SK-N-MC (cell line): ENCODE measurements around the gene CAMK2A.

Source experiments
- EZH2 ChIP-seq: fragments of 200-600 bp; sonication (generic); IDR thresholded peaks from one replicate; pipeline ENCODE4 v1.6.1; 2017; ENCODE audit warnings: antibody characterized with exemption
- FOXP2 ChIP-seq: optimal IDR thresholded peaks from 2 replicates; pipeline ENCODE3; 2011; ENCODE audit warnings: mild to moderate bottlenecking, moderate library complexity; ENCODE audit not compliant: insufficient read depth; ENCODE audit errors: extremely low read length, control extremely low read depth
- POLR2AphosphoS5 ChIP-seq: IDR thresholded peaks from 2 replicates; pipeline ENCODE4 v1.6.1; 2012; ENCODE audit warnings: mild to moderate bottlenecking, low read depth, low read length, borderline replicate concordance

DNA sequence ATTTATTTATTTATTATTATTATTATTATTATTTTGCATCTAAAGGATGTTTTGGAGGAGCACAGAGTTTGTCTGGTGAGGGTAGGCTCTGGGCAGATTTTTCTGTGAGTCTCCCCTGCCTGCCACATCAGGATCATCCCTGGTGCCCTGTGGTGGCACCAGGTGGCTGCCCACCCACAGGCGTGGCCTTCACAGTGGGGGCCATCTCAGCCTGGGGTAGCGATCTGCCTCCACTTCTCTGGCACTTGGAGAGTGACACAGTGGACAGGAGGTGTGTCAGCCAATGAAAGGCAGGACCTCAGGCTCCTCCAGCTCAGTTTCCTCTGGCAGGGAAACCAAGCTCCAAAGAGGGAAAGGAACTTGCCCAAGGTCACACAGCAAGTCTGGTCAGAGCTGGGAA is 69.7 kb downstream of the CAMK2A start:
- no peak for TF ChIP-seq EZH2
- TF ChIP-seq POLR2AphosphoS5: no peak
- TF ChIP-seq FOXP2: no peak
